ENCODE results near the gene AIP.

Gene AIP

DNA sequence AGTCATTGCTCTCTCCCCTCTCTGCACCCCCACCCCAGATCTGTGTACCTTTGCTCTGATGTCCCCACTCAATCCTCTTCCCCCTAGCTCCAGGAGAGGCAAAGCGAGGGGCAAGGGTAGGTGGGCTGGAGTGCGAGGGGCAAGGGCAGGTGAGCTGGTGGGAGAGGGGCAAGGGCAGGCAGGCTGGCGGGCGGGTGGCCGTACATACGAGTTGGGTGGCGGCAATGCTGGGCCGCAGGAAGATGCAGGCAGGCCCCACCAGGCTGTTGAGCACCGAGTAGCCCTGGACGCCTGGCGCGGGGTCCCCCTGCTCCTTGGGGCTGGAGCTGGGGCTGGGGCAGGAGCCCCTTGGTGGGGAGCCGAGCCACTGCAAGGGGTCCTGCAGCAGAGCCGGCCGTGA, 39.5 kb downstream of the AIP start:
- H3K79me2 ChIP-seq (ENCODE audit: insufficient read depth, low read length): no peaks in the 10 kb centered on the region
- no peak overlapping the region for H3K4me3 ChIP-seq (ENCODE audit: low read length, poor library complexity, severe bottlenecking)
- no peak overlapping the region for H2AFZ ChIP-seq (ENCODE audit: low read length)
- no peaks in the 10 kb centered on the region for H3K4me1 ChIP-seq (ENCODE audit: insufficient read depth, low read length, poor library complexity, severe bottlenecking)
- no peaks in the 10 kb centered on the region for H3K9me3 ChIP-seq (ENCODE audit: insufficient read depth, low read depth, low read length)
- H3K9me2 ChIP-seq (replicated peaks; ENCODE audit: low read depth, low read length): no peaks in the 10 kb centered on the region
- no peak overlapping the region for H3K9ac ChIP-seq (ENCODE audit: low read depth, low read length, poor library complexity, severe bottlenecking)
- H3K4me2 ChIP-seq (ENCODE audit: low read depth, low read length, poor library complexity, severe bottlenecking): no peak overlapping the region
- H3K27me3 ChIP-seq (ENCODE audit: insufficient read depth, low read length, poor library complexity, severe bottlenecking): no peaks in the 10 kb centered on the region
- TF ChIP-seq EZH2phosphoT487 (IDR thresholded peaks at IDR 0.05; ENCODE audit: borderline replicate concordance): no peak
- TF ChIP-seq, protein P1, sequence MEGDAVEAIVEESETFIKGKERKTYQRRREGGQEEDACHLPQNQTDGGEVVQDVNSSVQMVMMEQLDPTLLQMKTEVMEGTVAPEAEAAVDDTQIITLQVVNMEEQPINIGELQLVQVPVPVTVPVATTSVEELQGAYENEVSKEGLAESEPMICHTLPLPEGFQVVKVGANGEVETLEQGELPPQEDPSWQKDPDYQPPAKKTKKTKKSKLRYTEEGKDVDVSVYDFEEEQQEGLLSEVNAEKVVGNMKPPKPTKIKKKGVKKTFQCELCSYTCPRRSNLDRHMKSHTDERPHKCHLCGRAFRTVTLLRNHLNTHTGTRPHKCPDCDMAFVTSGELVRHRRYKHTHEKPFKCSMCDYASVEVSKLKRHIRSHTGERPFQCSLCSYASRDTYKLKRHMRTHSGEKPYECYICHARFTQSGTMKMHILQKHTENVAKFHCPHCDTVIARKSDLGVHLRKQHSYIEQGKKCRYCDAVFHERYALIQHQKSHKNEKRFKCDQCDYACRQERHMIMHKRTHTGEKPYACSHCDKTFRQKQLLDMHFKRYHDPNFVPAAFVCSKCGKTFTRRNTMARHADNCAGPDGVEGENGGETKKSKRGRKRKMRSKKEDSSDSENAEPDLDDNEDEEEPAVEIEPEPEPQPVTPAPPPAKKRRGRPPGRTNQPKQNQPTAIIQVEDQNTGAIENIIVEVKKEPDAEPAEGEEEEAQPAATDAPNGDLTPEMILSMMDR (conservative IDR thresholded peaks at IDR 0.05; ENCODE audit: low read length): no peak
- no peaks in the 10 kb centered on the region for H3F3A ChIP-seq (ENCODE audit: low read depth)
- no peaks in the 10 kb centered on the region for H3K36me3 ChIP-seq (ENCODE audit: insufficient read depth, low read length)
- H4K20me1 ChIP-seq (ENCODE audit: insufficient read depth, low read length, poor library complexity, severe bottlenecking): no peaks in the 10 kb centered on the region

DNA sequence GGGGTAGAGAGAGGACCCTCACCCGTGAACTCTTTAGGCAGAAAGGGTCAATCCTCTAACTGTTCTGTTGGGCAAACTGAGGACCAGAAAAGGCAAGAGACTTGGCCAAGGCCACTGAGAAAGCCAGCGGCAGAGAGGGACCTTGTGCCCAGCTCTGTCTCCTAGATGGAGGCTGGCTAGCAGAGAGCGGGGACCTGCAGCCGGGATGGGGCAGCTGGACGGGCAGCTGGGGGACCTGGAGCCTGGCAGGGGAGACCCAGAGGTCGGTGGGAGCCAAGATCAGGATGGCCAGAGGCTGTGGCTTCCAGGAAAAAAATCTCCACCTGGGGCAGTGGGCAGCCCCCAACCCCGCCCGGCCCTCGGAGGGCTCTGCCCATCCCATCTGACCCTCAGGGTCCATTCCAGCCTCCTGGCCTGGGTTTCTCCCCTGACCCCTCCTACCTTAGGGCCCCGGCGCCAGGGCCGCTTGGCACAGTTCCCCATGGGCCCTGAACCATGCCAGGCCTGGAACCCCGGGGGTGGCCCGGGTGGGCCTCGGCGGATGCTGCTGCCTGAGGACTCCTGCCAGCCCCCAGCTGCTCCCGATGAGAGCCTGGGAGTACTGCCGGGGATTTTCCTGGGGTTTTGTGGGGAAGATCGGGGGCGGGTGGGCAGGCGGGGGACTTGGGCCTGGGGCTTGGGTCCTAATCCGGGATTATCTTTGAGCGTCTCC, 40.2 kb downstream of the AIP start, which contains the start of gene CABP2:
CABP2 (minus strand) TSS at position 603 of the 712 bp plus-strand sequence; CDS start at position 483, 120 bp downstream.
- Histone ChIP-seq H3K27me3 (ENCODE audit: insufficient read depth, low read length, poor library complexity, severe bottlenecking) (no peaks in the 10 kb centered on the region), H3K36me3 (ENCODE audit: insufficient read depth, low read length) (no peaks in the 10 kb centered on the region), H3K4me3 (ENCODE audit: low read length, poor library complexity, severe bottlenecking) (no peak within 1 kb of the TSS), H3K9me3 (ENCODE audit: insufficient read depth, low read depth, low read length) (no peaks in the 10 kb centered on the region), H3K9ac (ENCODE audit: low read depth, low read length, poor library complexity, severe bottlenecking) (no peak within 1 kb of the TSS), H4K20me1 (ENCODE audit: insufficient read depth, low read length, poor library complexity, severe bottlenecking) (no peaks in the 10 kb centered on the region), H3K9me2 (replicated peaks; ENCODE audit: low read depth, low read length) (no peaks in the 10 kb centered on the region), H2AFZ (ENCODE audit: low read length) (no peak within 1 kb of the TSS), H3K79me2 (ENCODE audit: insufficient read depth, low read length) (no peaks in the 10 kb centered on the region), H3K4me1 (ENCODE audit: insufficient read depth, low read length, poor library complexity, severe bottlenecking) (no peaks in the 10 kb centered on the region), H3K4me2 (ENCODE audit: low read depth, low read length, poor library complexity, severe bottlenecking) (no peak within 1 kb of the TSS), H3F3A (ENCODE audit: low read depth) (no peaks in the 10 kb centered on the region)
- TF ChIP-seq EZH2phosphoT487 (IDR thresholded peaks at IDR 0.05; ENCODE audit: borderline replicate concordance): no peak
- TF ChIP-seq, protein P1 (conservative IDR thresholded peaks at IDR 0.05; ENCODE audit: low read length): no peak

DNA sequence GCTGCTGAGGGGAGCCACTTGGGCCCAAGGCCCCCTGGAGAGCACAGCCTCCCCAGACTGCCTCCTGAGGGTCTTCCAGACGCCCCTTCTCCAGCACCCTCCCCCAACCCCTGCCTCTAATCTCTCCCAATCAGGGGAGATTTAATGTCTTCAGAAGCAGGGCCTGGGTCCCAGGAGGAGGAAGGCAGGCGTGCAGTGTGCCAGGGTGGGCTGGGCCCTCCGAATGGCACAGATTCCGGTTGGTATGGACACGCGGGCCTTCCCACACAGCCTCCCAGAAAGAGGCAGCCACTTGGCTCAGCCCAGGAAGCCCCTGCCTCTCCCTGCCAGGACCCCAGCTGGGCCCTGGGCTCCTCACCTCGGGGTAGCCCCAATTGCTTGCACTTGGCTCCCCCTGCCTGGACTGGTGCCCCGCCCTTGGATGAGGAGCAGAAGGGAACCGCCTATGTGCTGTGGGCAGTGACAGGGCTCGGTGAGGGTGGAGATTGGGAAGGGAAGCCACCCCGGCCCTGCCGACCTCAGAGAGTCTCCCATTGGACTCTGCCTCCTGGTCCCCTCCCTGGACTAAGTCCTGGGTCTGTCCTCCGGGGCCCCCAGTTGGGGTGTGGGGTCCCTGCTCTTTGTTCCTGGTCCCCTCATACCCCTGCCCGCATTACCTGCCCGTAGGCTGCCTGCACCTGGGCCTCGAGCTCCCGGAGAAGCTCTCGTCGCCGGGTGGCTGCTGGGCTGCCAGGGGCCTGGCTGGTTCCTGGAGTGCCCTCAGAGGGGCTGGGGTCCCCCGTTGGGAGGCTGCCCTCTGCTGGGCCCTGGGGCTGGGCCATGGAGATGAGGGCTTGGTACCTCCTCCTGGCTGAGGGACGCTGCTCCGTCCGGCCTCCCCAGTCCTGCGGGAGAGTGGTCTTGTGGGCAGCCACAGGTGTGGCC, 41.0 kb downstream of the AIP start:
- no peaks in the 10 kb centered on the region for H4K20me1 ChIP-seq (ENCODE audit: insufficient read depth, low read length, poor library complexity, severe bottlenecking)

More for the DNA sequence above, 41.0 kb downstream of the AIP start:
- no peaks in the 10 kb centered on the region for H3F3A ChIP-seq (ENCODE audit: low read depth)
- H3K4me2 ChIP-seq (ENCODE audit: low read depth, low read length, poor library complexity, severe bottlenecking): no peak overlapping the region
- H3K4me3 ChIP-seq (ENCODE audit: low read length, poor library complexity, severe bottlenecking): no peak overlapping the region
- H3K27me3 ChIP-seq (ENCODE audit: insufficient read depth, low read length, poor library complexity, severe bottlenecking): no peaks in the 10 kb centered on the region
- no peak overlapping the region for H3K9ac ChIP-seq (ENCODE audit: low read depth, low read length, poor library complexity, severe bottlenecking)
- no peaks in the 10 kb centered on the region for H3K36me3 ChIP-seq (ENCODE audit: insufficient read depth, low read length)
- H3K4me1 ChIP-seq (ENCODE audit: insufficient read depth, low read length, poor library complexity, severe bottlenecking): no peaks in the 10 kb centered on the region
- TF ChIP-seq, protein P1 (conservative IDR thresholded peaks at IDR 0.05; ENCODE audit: low read length): no peak
- no peak for TF ChIP-seq EZH2phosphoT487 (IDR thresholded peaks at IDR 0.05; ENCODE audit: borderline replicate concordance)
- no peaks in the 10 kb centered on the region for H3K9me3 ChIP-seq (ENCODE audit: insufficient read depth, low read depth, low read length)
- no peak overlapping the region for H2AFZ ChIP-seq (ENCODE audit: low read length)
- no peaks in the 10 kb centered on the region for H3K9me2 ChIP-seq (replicated peaks; ENCODE audit: low read depth, low read length)
- H3K79me2 ChIP-seq (ENCODE audit: insufficient read depth, low read length): no peaks in the 10 kb centered on the region

Data from Loucy (cell line).